H1 (cell line): ENCODE measurements around the gene RRAS2. TPM values are rescaled to one million over a fixed set of nuclear protein-coding genes. Genes with fewer than 3 reads are reported as not detected.
A peak's percentile ranks its signal among the peaks of the same experiment; 100 is the strongest.

Experiments used
- CTCF ChIA-PET: fragments of 300-600 bp; sonication (Branson Sonifier 250); formaldehyde crosslinking; loops from one replicate; lab custom pipeline; 2021; ENCODE audit not compliant: partially characterized antibody; lab: Charles Lee
- POLR2A ChIA-PET: fragments of 300-600 bp; sonication (Branson Sonifier 250); formaldehyde crosslinking; loops from one replicate; lab custom pipeline; 2021; ENCODE audit warnings: inconsistent platforms; ENCODE audit not compliant: partially characterized antibody; lab: Charles Lee
- DNase-seq, 2 experiments: peaks; one replicate each; pipeline versions ENCODE4 v3.0.0 to v3.0.0-alpha.2; 2010 to 2022; ENCODE audit warnings: low spot score in 2 of 2, low read depth in 1 of 2, mixed read lengths in 1 of 2
- FAIRE-seq: peaks from 2 replicates; lab custom pipeline; 2011; peaks lifted over from hg19 to GRCh38; lab: Jason Lieb, UNC
- H2AFZ ChIP-seq: 2 replicates; pipeline ENCODE4 v1.8.1; 2012; ENCODE audit warnings: low read length, inconsistent platforms
- H2AK5ac ChIP-seq: 2 replicates; pipeline ENCODE4 v1.6.1; 2013; ENCODE audit warnings: low read depth, low read length
- H2BK120ac ChIP-seq: replicated peaks from 2 replicates; pipeline ENCODE3; 2013; ENCODE audit warnings: low read depth, low read length, inconsistent platforms
- H2BK12ac ChIP-seq: 2 replicates; pipeline ENCODE4 v1.6.1; 2013; ENCODE audit warnings: low read depth, low read length
- H2BK15ac ChIP-seq: 2 replicates; pipeline ENCODE4 v1.6.1; 2013; ENCODE audit warnings: low read length
- H2BK20ac ChIP-seq: 2 replicates; pipeline ENCODE4 v1.6.1; 2013; ENCODE audit warnings: low read length
- H2BK5ac ChIP-seq: 2 replicates; pipeline ENCODE4 v1.6.1; 2013; ENCODE audit warnings: low read depth, low read length
- H3K14ac ChIP-seq: 2 replicates; pipeline ENCODE4 v1.6.1; 2013; ENCODE audit warnings: inconsistent platforms; ENCODE audit not compliant: insufficient read length
- H3K18ac ChIP-seq: 2 replicates; pipeline ENCODE4 v1.6.1; 2013; ENCODE audit warnings: low read length; ENCODE audit errors: extremely low read depth
- H3K23ac ChIP-seq: 2 replicates; pipeline ENCODE4 v1.6.1; 2013; ENCODE audit warnings: inconsistent platforms; ENCODE audit not compliant: insufficient read length
- H3K23me2 ChIP-seq: 2 replicates; pipeline ENCODE4 v1.6.1; 2013; ENCODE audit warnings: low read depth, low read length
- H3K27ac ChIP-seq: 2 replicates; pipeline ENCODE4 v1.6.1; 2011; ENCODE audit warnings: low read depth, low read length, inconsistent platforms
- H3K27me3 ChIP-seq, 4 experiments: replicated peaks in 1 of 4; 1 replicate in 1 of 4; 2 replicates in 3 of 4; pipeline versions ENCODE4 v1.6.1 to v1.8.1; 2011 to 2013; ENCODE audit warnings: low read length in 3 of 4, mild to moderate bottlenecking in 3 of 4, inconsistent platforms in 2 of 4, mixed read lengths in 2 of 4, moderate library complexity in 1 of 4; ENCODE audit not compliant: control insufficient read depth in 3 of 4, insufficient read depth in 3 of 4; ENCODE audit errors: extremely low read depth in 1 of 4
- H3K36me3 ChIP-seq, 4 experiments: 2 replicates each; pipeline versions ENCODE4 v1.6.1 to v1.8.1; 2011 to 2013; ENCODE audit warnings: mild to moderate bottlenecking in 4 of 4, low read length in 3 of 4, moderate library complexity in 2 of 4, control low read depth in 1 of 4, inconsistent platforms in 1 of 4; ENCODE audit not compliant: insufficient read depth in 4 of 4, control insufficient read depth in 2 of 4
- H3K4ac ChIP-seq: replicated peaks from 2 replicates; pipeline ENCODE3; 2013; ENCODE audit warnings: low read length, low read depth, mixed read lengths, inconsistent platforms; ENCODE audit not compliant: insufficient read length
- H3K4me1 ChIP-seq, 4 experiments: replicated peaks in 1 of 4; 1 replicate in 1 of 4; 2 replicates in 3 of 4; pipeline versions ENCODE4 v1.6.1 to v1.8.1; 2011 to 2013; ENCODE audit warnings: low read length in 3 of 4, inconsistent platforms in 2 of 4, mixed read lengths in 1 of 4; ENCODE audit not compliant: insufficient read depth in 4 of 4, control insufficient read depth in 3 of 4
- H3K4me2 ChIP-seq, 2 experiments: 2 replicates each; pipeline versions ENCODE4 v1.6.1 to v1.8.1; 2011 to 2013; ENCODE audit warnings: low read depth in 2 of 2, low read length in 2 of 2, control low read depth in 1 of 2, inconsistent platforms in 1 of 2, mild to moderate bottlenecking in 1 of 2; ENCODE audit not compliant: insufficient read depth in 1 of 2
- H3K4me3 ChIP-seq, 4 experiments: fragments of 200-600, 300-600 bp in 1 of 4; sonication (generic), shearing (Covaris generic), sonication (Bioruptor Twin) in 1 of 4; 2 replicates each; pipeline versions ENCODE4 v1.5.1 to v1.8.1; 2011 to 2016; ENCODE audit warnings: low read length in 4 of 4, low read depth in 3 of 4, control low read depth in 2 of 4, inconsistent platforms in 2 of 4, mild to moderate bottlenecking in 2 of 4, mixed read lengths in 1 of 4, moderate library complexity in 1 of 4; ENCODE audit not compliant: insufficient read depth in 2 of 4; ENCODE audit errors: extremely low read depth in 1 of 4
- H3K56ac ChIP-seq: replicated peaks from 2 replicates; pipeline ENCODE3; 2013; ENCODE audit warnings: low read depth, mild to moderate bottlenecking, mixed read lengths, low read length, inconsistent platforms; ENCODE audit not compliant: insufficient read length
- H3K79me1 ChIP-seq: 2 replicates; pipeline ENCODE4 v1.6.1; 2013; ENCODE audit warnings: low read depth, low read length, control low read depth
- H3K79me2 ChIP-seq, 2 experiments: 2 replicates each; pipeline versions ENCODE4 v1.6.1 to v1.8.1; 2012 to 2013; ENCODE audit warnings: low read length in 2 of 2, mild to moderate bottlenecking in 2 of 2, inconsistent platforms in 1 of 2; ENCODE audit not compliant: insufficient read depth in 2 of 2, control insufficient read depth in 1 of 2
- H3K9ac ChIP-seq, 4 experiments: replicated peaks in 1 of 4; 1 replicate in 1 of 4; 2 replicates in 3 of 4; pipeline versions ENCODE4 v1.6.1 to v1.8.1; 2011 to 2013; ENCODE audit warnings: low read depth in 3 of 4, low read length in 3 of 4, control low read depth in 2 of 4, mild to moderate bottlenecking in 2 of 4, moderate library complexity in 2 of 4, inconsistent platforms in 1 of 4; ENCODE audit errors: extremely low read depth in 1 of 4
- H3K9me3 ChIP-seq, 2 experiments: 2 replicates each; pipeline versions ENCODE4 v1.6.1 to v1.8.1; 2012 to 2013; ENCODE audit warnings: mild to moderate bottlenecking in 2 of 2, moderate library complexity in 2 of 2, control low read depth in 1 of 2, inconsistent platforms in 1 of 2, low read depth in 1 of 2, low read length in 1 of 2, mixed read lengths in 1 of 2; ENCODE audit not compliant: insufficient read depth in 2 of 2
- H4K20me1 ChIP-seq, 2 experiments: replicated peaks in 1 of 2; 2 replicates each; pipeline versions ENCODE3 to v1.8.1; 2011 to 2013; ENCODE audit warnings: inconsistent platforms in 2 of 2, low read length in 2 of 2, mild to moderate bottlenecking in 1 of 2; ENCODE audit not compliant: insufficient read depth in 2 of 2, control insufficient read depth in 1 of 2
- H4K5ac ChIP-seq: 2 replicates; pipeline ENCODE4 v1.6.1; 2013; ENCODE audit warnings: low read length, low read depth, mixed read lengths, inconsistent platforms; ENCODE audit not compliant: insufficient read length
- H4K8ac ChIP-seq: 2 replicates; pipeline ENCODE4 v1.8.0; 2013; ENCODE audit warnings: mild to moderate bottlenecking, moderate library complexity, low read length, inconsistent platforms; ENCODE audit not compliant: insufficient read depth; ENCODE audit errors: extremely low read depth
- H4K91ac ChIP-seq: replicated peaks from 2 replicates; pipeline ENCODE3; 2013; ENCODE audit warnings: low read length, mixed read lengths, inconsistent platforms; ENCODE audit not compliant: insufficient read length
- BCL11A ChIP-seq, 2 experiments: IDR thresholded peaks; one replicate each; pipeline ENCODE4 v1.6.1; 2011; ENCODE audit warnings: low read depth in 2 of 2, low read length in 2 of 2, mild to moderate bottlenecking in 2 of 2
- CHD1 ChIP-seq: IDR thresholded peaks from 2 replicates; pipeline ENCODE4 v1.6.1; 2012; ENCODE audit warnings: low read depth, low read length, improper control_type of control experiment
- CREB1 ChIP-seq: IDR thresholded peaks from 2 replicates; pipeline ENCODE4 v1.6.1; 2012; ENCODE audit warnings: inconsistent platforms
- EP300 ChIP-seq, 2 experiments: IDR thresholded peaks; 1 replicate in 1 of 2; 2 replicates in 1 of 2; pipeline ENCODE4 v1.6.1; 2011 to 2012; ENCODE audit warnings: low read depth in 2 of 2, low read length in 2 of 2, mild to moderate bottlenecking in 2 of 2, borderline replicate concordance in 1 of 2, inconsistent platforms in 1 of 2, moderate library complexity in 1 of 2
- GABPA ChIP-seq: IDR thresholded peaks from 2 replicates; pipeline ENCODE4 v1.6.1; 2011; ENCODE audit warnings: mild to moderate bottlenecking, low read length, moderate library complexity, borderline replicate concordance; ENCODE audit not compliant: insufficient read depth
- GTF2F1 ChIP-seq: IDR thresholded peaks from 2 replicates; pipeline ENCODE4 v1.6.1; 2012; ENCODE audit warnings: low read depth, low read length, improper control_type of control experiment, borderline replicate concordance
- KDM4A ChIP-seq: IDR thresholded peaks from one replicate; pipeline ENCODE4 v1.7.1; 2012; ENCODE audit warnings: low read depth, mild to moderate bottlenecking, moderate library complexity, low read length, inconsistent platforms; ENCODE audit not compliant: severe bottlenecking
- PHF8 ChIP-seq: fragments of 200-600 bp; sonication (generic); conservative IDR thresholded peaks from 2 replicates; pipeline ENCODE4 v1.7.1; 2012; ENCODE audit warnings: low read depth, mild to moderate bottlenecking, inconsistent platforms, low read length, moderate library complexity
- RFX5 ChIP-seq: IDR thresholded peaks from 2 replicates; pipeline ENCODE4 v1.6.1; 2011; ENCODE audit warnings: low read depth, low read length, improper control_type of control experiment, borderline replicate concordance
- ZNF274 ChIP-seq: IDR thresholded peaks from 2 replicates; pipeline ENCODE4 v1.7.0; 2012; ENCODE audit warnings: low read length, borderline replicate concordance; ENCODE audit errors: extremely low read depth
- WGBS, 2 experiments: shearing (Covaris generic) in 1 of 2; methylation state at CpG; one replicate each; pipeline versions ENCODE4 v1.1.6 to v1.1.7; 2013 to 2015; ENCODE audit warnings: low lambda C conversion rate in 2 of 2, mixed read lengths in 2 of 2, inconsistent platforms in 1 of 2, low coverage in 1 of 2, missing lambda C conversion rate in 1 of 2; ENCODE audit not compliant: insufficient replicate concordance in 2 of 2, insufficient coverage in 1 of 2, insufficient read length in 1 of 2; ENCODE audit errors: extremely low coverage in 1 of 2, missing lambda C conversion rate in 1 of 2; 5-methylcytosine and 5-hydroxymethylcytosine counted together
- polyA plus RNA-seq, 7 experiments: library from polyadenylated mRNA; depleted of rRNA in 3 of 7; stranded (reverse) in 5 of 7; unstranded in 2 of 7; fragments of >200 nt in 5 of 7; fragments of 200-250 nt in 2 of 7; gene quantifications; 1 replicate in 5 of 7; 2 replicates in 1 of 7; 4 replicates in 1 of 7; pipeline versions ENCODE4 v1.2.1 to v1.2.3, GENCODE V29; 2011 to 2013; ENCODE audit warnings: missing spikeins in 2 of 7, mixed read lengths in 2 of 7
- total RNA-seq: library from RNA; stranded (reverse); fragmentation: NEBNext Ultra II Directional; extraction: Animal tissue kit (Norgen Biotek cat#: 25700); gene quantifications from 2 replicates; pipeline ENCODE4 v1.2.1, GENCODE V29; 2021
- TF ChIP-seq, protein P1 (sequence below), 3 experiments: IDR thresholded peaks; 1 replicate in 2 of 3; 2 replicates in 1 of 3; pipeline versions ENCODE4 v1.5.1 to v1.6.1; 2011; ENCODE audit warnings: low read length in 3 of 3, mild to moderate bottlenecking in 3 of 3, inconsistent platforms in 2 of 3, low read depth in 1 of 3, moderate library complexity in 1 of 3; ENCODE audit not compliant: insufficient read depth in 1 of 3; ENCODE audit errors: control extremely low read depth in 1 of 3

The RRAS2 gene
- total and polyA plus RNA-seq, 2 of the 8 experiments (the other 6 are each of a cell fraction or from before 2014, with no cell fraction given): 72.3 to 234 TPM

DNA sequence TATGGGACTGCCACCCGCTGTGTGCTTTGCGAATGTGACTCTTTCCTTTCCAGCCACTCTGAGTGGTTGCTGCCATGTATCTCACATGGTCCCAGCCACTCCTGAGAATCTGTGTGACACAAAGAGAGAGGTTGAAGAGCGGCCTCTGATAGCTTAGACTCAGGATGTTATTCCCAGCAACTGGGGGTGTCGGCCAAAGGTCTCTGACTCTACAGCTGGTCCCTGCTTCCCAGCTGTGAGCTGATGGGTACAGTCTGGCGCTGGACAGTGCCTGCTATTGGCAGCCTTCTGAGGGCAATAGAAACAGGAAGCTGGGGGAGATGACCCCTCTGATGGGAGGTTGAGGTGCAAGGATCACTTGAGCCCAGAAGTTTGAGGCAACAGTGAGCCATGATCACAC, 105.1 kb downstream of the RRAS2 start:
- no peak for DNase-seq
- Histone ChIP-seq H2AFZ (no peak overlapping the region), H2BK20ac (no peak overlapping the region), H3K56ac (no peak overlapping the region), H2BK5ac (no peak overlapping the region), H3K18ac (no peak overlapping the region), H3K14ac (no peak overlapping the region), H3K27ac (no peak overlapping the region), H3K4me1 (peaks cover 0 to 3% (median under 1%) of the 10 kb centered on the region in 4 experiments; a peak in 3 of 7 replicates), H4K5ac (no peak overlapping the region), H3K36me3 (no peaks in the 10 kb centered on the region), H3K23me2 (no peaks in the 10 kb centered on the region), H3K4me2 (no peak overlapping the region), H3K9me3 (no peaks in the 10 kb centered on the region), H3K79me2 (no peaks in the 10 kb centered on the region), H3K4ac (no peak overlapping the region), H3K4me3 (no peak overlapping the region), H2BK12ac (no peak overlapping the region), H4K8ac (peak overlapping the region; percentile 6; the same call in 1 of the 2 replicates), H3K23ac (no peak overlapping the region), H3K79me1 (no peaks in the 10 kb centered on the region), H2BK15ac (no peak overlapping the region), H3K27me3 (no peaks in the 10 kb centered on the region), H2AK5ac (no peak overlapping the region), H4K20me1 (no peaks in the 10 kb centered on the region), H4K91ac (no peak overlapping the region), H3K9ac (no peak overlapping the region), H2BK120ac (no peak overlapping the region)
- ChIA-PET CTCF (interaction anchor here (0.6 to 5.7 kb wide), 17 partner anchors 11 to 1609 kb away, joined by 3 to 66 read pairs (median 4); no protein-coding TSS in a partner anchor), POLR2A (interaction anchor here (0.7 to 1.4 kb wide), 4 partner anchors 8 to 203 kb away, joined by 3 to 7 read pairs (median 4); no protein-coding TSS in a partner anchor)
- FAIRE-seq: no peak
- WGBS, 2 experiments: 92% methylated on average over 5 of the region's 5 CpGs; no CpG with 5 or more reads in 1 of the 2 experiments
- TF ChIP-seq GTF2F1 (no peak), ZNF274 (no peak), EP300 (IDR thresholded peaks at IDR 0.05; ENCODE audit: borderline replicate concordance in 1 of 2, low read depth in 2 of 2, low read length in 2 of 2) (no peak), GABPA (no peak), BCL11A (IDR thresholded peaks at IDR 0.05; ENCODE audit: low read depth in 2 of 2, low read length in 2 of 2) (no peak), CREB1 (no peak), KDM4A (no peak), RFX5 (no peak), CHD1 (no peak), PHF8 (no peak)
- TF ChIP-seq, protein P1, sequence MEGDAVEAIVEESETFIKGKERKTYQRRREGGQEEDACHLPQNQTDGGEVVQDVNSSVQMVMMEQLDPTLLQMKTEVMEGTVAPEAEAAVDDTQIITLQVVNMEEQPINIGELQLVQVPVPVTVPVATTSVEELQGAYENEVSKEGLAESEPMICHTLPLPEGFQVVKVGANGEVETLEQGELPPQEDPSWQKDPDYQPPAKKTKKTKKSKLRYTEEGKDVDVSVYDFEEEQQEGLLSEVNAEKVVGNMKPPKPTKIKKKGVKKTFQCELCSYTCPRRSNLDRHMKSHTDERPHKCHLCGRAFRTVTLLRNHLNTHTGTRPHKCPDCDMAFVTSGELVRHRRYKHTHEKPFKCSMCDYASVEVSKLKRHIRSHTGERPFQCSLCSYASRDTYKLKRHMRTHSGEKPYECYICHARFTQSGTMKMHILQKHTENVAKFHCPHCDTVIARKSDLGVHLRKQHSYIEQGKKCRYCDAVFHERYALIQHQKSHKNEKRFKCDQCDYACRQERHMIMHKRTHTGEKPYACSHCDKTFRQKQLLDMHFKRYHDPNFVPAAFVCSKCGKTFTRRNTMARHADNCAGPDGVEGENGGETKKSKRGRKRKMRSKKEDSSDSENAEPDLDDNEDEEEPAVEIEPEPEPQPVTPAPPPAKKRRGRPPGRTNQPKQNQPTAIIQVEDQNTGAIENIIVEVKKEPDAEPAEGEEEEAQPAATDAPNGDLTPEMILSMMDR (IDR thresholded peaks at IDR 0.05; ENCODE audit: control extremely low read depth in 1 of 3, insufficient read depth in 1 of 3, low read depth in 1 of 3, low read length in 3 of 3): no peak
